IPS-18a (cell line): ENCODE results near the gene CCDC6.

Experiments
- H3K27ac ChIP-seq: one replicate; pipeline ENCODE4 v1.5.1; 2013; ENCODE audit warnings: low read length
- H3K27me3 ChIP-seq: one replicate; pipeline ENCODE4 v1.6.1; 2013; ENCODE audit warnings: mild to moderate bottlenecking, low read length; ENCODE audit not compliant: control insufficient read depth, insufficient read depth
- H3K36me3 ChIP-seq: one replicate; pipeline ENCODE4 v1.6.1; 2013; ENCODE audit warnings: low read depth, low read length; ENCODE audit not compliant: control insufficient read depth
- H3K4me1 ChIP-seq: one replicate; pipeline ENCODE4 v1.6.1; 2013; ENCODE audit warnings: low read depth, low read length; ENCODE audit not compliant: control insufficient read depth
- H3K4me3 ChIP-seq: one replicate; pipeline ENCODE4 v1.5.1; 2013; ENCODE audit warnings: low read length
- H3K9ac ChIP-seq: one replicate; pipeline ENCODE4 v1.6.1; 2013; ENCODE audit warnings: mild to moderate bottlenecking, low read length, moderate library complexity
- H3K9me3 ChIP-seq: one replicate; pipeline ENCODE4 v1.6.1; 2013; ENCODE audit warnings: low read depth, low read length; ENCODE audit not compliant: control insufficient read depth

The CCDC6 gene

GRCh38 chr10:59774451-59774850 is 131.9 kb downstream of the CCDC6 start:
- no peak overlapping the region for H3K4me3 ChIP-seq
- no peaks in the 10 kb centered on the region for H3K27me3 ChIP-seq
- H3K36me3 ChIP-seq, result no peaks in the 10 kb centered on the region
- H3K9ac ChIP-seq, result no peak overlapping the region
- H3K27ac ChIP-seq, result no peak overlapping the region
- H3K9me3 ChIP-seq, result no peaks in the 10 kb centered on the region
- H3K4me1 ChIP-seq, result no peaks in the 10 kb centered on the region

GRCh38 chr10:59773088-59773487 is 133.3 kb downstream of the CCDC6 start:
- Histone ChIP-seq H3K4me3 (no peak overlapping the region), H3K9me3 (no peaks in the 10 kb centered on the region), H3K4me1 (no peaks in the 10 kb centered on the region), H3K9ac (no peak overlapping the region), H3K36me3 (no peaks in the 10 kb centered on the region), H3K27ac (no peak overlapping the region), H3K27me3 (no peaks in the 10 kb centered on the region)

- H3K9me3 ChIP-seq, result no peaks in the 10 kb centered on the region
- no peak overlapping the region for H3K4me3 ChIP-seq
- H3K27ac ChIP-seq, result no peak overlapping the region
- H3K36me3 ChIP-seq, result no peaks in the 10 kb centered on the region
- H3K9ac ChIP-seq, result no peak overlapping the region
- H3K27me3 ChIP-seq, result no peaks in the 10 kb centered on the region
- no peaks in the 10 kb centered on the region for H3K4me1 ChIP-seq
These were observed 135.1 kb downstream of the CCDC6 start for GRCh38 chr10:59771162-59771807.

- Histone ChIP-seq H3K9me3 (no peaks in the 10 kb centered on the region), H3K4me3 (no peak overlapping the region), H3K27me3 (no peaks in the 10 kb centered on the region)
These were observed 135.7 kb downstream of the CCDC6 start for GRCh38 chr10:59770689-59771088.

GRCh38 chr10:59762505-59762904 is 143.9 kb downstream of the CCDC6 start:
- Histone ChIP-seq H3K36me3 (no peaks in the 10 kb centered on the region), H3K9ac (no peak overlapping the region), H3K9me3 (no peaks in the 10 kb centered on the region), H3K4me3 (no peak overlapping the region), H3K27ac (no peak overlapping the region), H3K27me3 (no peaks in the 10 kb centered on the region), H3K4me1 (peaks cover 6% of the 10 kb centered on the region)

More at GRCh38 chr10:59770689-59771088, 135.7 kb downstream of the CCDC6 start:
- Histone ChIP-seq H3K4me1 (no peaks in the 10 kb centered on the region), H3K36me3 (no peaks in the 10 kb centered on the region), H3K27ac (no peak overlapping the region), H3K9ac (no peak overlapping the region)

- no peaks in the 10 kb centered on the region for H3K36me3 ChIP-seq
- H3K27me3 ChIP-seq, result no peaks in the 10 kb centered on the region
- H3K9me3 ChIP-seq, result no peaks in the 10 kb centered on the region
- no peak overlapping the region for H3K4me3 ChIP-seq
- peaks cover 6% of the 10 kb centered on the region for H3K4me1 ChIP-seq
- H3K9ac ChIP-seq, result no peak overlapping the region
- no peak overlapping the region for H3K27ac ChIP-seq
These were observed 148.4 kb downstream of the CCDC6 start for GRCh38 chr10:59757966-59758365.

- Histone ChIP-seq H3K27ac (no peak overlapping the region), H3K36me3 (no peaks in the 10 kb centered on the region), H3K4me3 (no peak overlapping the region), H3K9ac (no peak overlapping the region), H3K4me1 (no peaks in the 10 kb centered on the region), H3K27me3 (no peaks in the 10 kb centered on the region), H3K9me3 (no peaks in the 10 kb centered on the region)
These were observed 151.4 kb downstream of the CCDC6 start for GRCh38 chr10:59754951-59755350.

GRCh38 chr10:59753267-59753666 is 153.1 kb downstream of the CCDC6 start, which contains the start of gene MRLN:
TSS of gene MRLN (minus strand) at chr10:59753455.
- Histone ChIP-seq H3K4me3 (no peak within 1 kb of the TSS), H3K9me3 (no peaks in the 10 kb centered on the region), H3K27ac (no peak within 1 kb of the TSS), H3K27me3 (no peaks in the 10 kb centered on the region), H3K4me1 (no peaks in the 10 kb centered on the region), H3K36me3 (no peaks in the 10 kb centered on the region), H3K9ac (no peak within 1 kb of the TSS)

- Histone ChIP-seq H3K9ac (no peak overlapping the region), H3K27ac (no peak overlapping the region), H3K27me3 (no peaks in the 10 kb centered on the region), H3K4me1 (no peaks in the 10 kb centered on the region), H3K36me3 (no peaks in the 10 kb centered on the region), H3K4me3 (no peak overlapping the region), H3K9me3 (no peaks in the 10 kb centered on the region)
These were observed 153.9 kb downstream of the CCDC6 start for GRCh38 chr10:59752278-59752940.

GRCh38 chr10:59750155-59750945 is 156.0 kb downstream of the CCDC6 start:
- Histone ChIP-seq H3K4me3 (no peak overlapping the region), H3K4me1 (no peaks in the 10 kb centered on the region), H3K9ac (no peak overlapping the region), H3K36me3 (no peaks in the 10 kb centered on the region), H3K27me3 (no peaks in the 10 kb centered on the region), H3K9me3 (no peaks in the 10 kb centered on the region), H3K27ac (no peak overlapping the region)

- H3K4me1 ChIP-seq, result no peaks in the 10 kb centered on the region
- H3K36me3 ChIP-seq, result no peaks in the 10 kb centered on the region
- H3K27ac ChIP-seq, result no peak overlapping the region
- H3K9me3 ChIP-seq, result no peaks in the 10 kb centered on the region
- H3K4me3 ChIP-seq, result no peak overlapping the region
- H3K9ac ChIP-seq, result no peak overlapping the region
- no peaks in the 10 kb centered on the region for H3K27me3 ChIP-seq
These were observed 157.5 kb downstream of the CCDC6 start for GRCh38 chr10:59748834-59749233.
